H9 (cell line): Measurements from ENCODE around the gene SPZ1. TPM values are rescaled to one million over a fixed set of nuclear protein-coding genes. Genes with fewer than 3 reads are reported as not detected.

Experiments used
- DNase-seq: peaks from one replicate; pipeline ENCODE4 v3.0.0-alpha.2; 2017
- H2AFZ ChIP-seq: one replicate; pipeline ENCODE4 v1.6.1; 2013; ENCODE audit warnings: mild to moderate bottlenecking, low read length, control low read depth, moderate library complexity
- H2AK5ac ChIP-seq: 2 replicates; pipeline ENCODE4 v1.6.1; 2013; ENCODE audit warnings: low read length, control low read depth, mixed read lengths; ENCODE audit not compliant: insufficient read length
- H2BK120ac ChIP-seq: one replicate; pipeline ENCODE4 v1.6.1; 2013; ENCODE audit warnings: low read depth, mild to moderate bottlenecking, low read length, control low read depth, inconsistent platforms; ENCODE audit not compliant: poor library complexity, severe bottlenecking
- H2BK12ac ChIP-seq: 2 replicates; pipeline ENCODE4 v1.6.1; 2013; ENCODE audit warnings: low read length, control low read depth, mixed read lengths, low read depth; ENCODE audit not compliant: insufficient read length
- H2BK15ac ChIP-seq: 2 replicates; pipeline ENCODE4 v1.6.1; 2013; ENCODE audit warnings: low read depth, low read length, control low read depth
- H2BK20ac ChIP-seq: one replicate; pipeline ENCODE4 v1.6.1; 2013; ENCODE audit warnings: low read depth, mild to moderate bottlenecking, low read length, control low read depth, inconsistent platforms; ENCODE audit not compliant: poor library complexity, severe bottlenecking
- H2BK5ac ChIP-seq: 2 replicates; pipeline ENCODE4 v1.6.1; 2013; ENCODE audit warnings: low read length, control low read depth, mixed read lengths; ENCODE audit not compliant: insufficient read length
- H3K14ac ChIP-seq: 2 replicates; pipeline ENCODE4 v1.6.1; 2013; ENCODE audit warnings: low read length, control low read depth; ENCODE audit not compliant: insufficient read depth
- H3K18ac ChIP-seq: 2 replicates; pipeline ENCODE4 v1.6.1; 2013; ENCODE audit warnings: low read depth, mild to moderate bottlenecking, mixed read lengths, low read length, control low read depth; ENCODE audit not compliant: insufficient read length
- H3K23ac ChIP-seq: 2 replicates; pipeline ENCODE4 v1.6.1; 2013; ENCODE audit warnings: low read length, control low read depth, mixed read lengths, low read depth; ENCODE audit not compliant: insufficient read length
- H3K23me2 ChIP-seq: 2 replicates; pipeline ENCODE4 v1.6.1; 2013; ENCODE audit warnings: low read depth, mild to moderate bottlenecking, mixed read lengths, low read length, control low read depth; ENCODE audit not compliant: insufficient read length, poor library complexity, severe bottlenecking
- H3K27ac ChIP-seq: 2 replicates; pipeline ENCODE4 v1.5.1; 2013; ENCODE audit warnings: low read length, control low read depth, mixed read lengths, low read depth; ENCODE audit not compliant: insufficient read length
- H3K27me3 ChIP-seq: 2 replicates; pipeline ENCODE4 v1.6.1; 2013; ENCODE audit warnings: low read length, control low read depth, inconsistent platforms; ENCODE audit not compliant: insufficient read depth
- H3K4ac ChIP-seq: 2 replicates; pipeline ENCODE4 v1.6.1; 2013; ENCODE audit warnings: low read depth, mild to moderate bottlenecking, control low read depth, inconsistent platforms, low read length, moderate library complexity
- H3K4me1 ChIP-seq: 2 replicates; pipeline ENCODE4 v1.6.1; 2013; ENCODE audit warnings: low read length, control low read depth, inconsistent platforms; ENCODE audit not compliant: insufficient read depth
- H3K4me2 ChIP-seq: 2 replicates; pipeline ENCODE4 v1.6.1; 2013; ENCODE audit warnings: low read length, control low read depth, mixed read lengths; ENCODE audit not compliant: insufficient read length, insufficient read depth
- H3K56ac ChIP-seq: 2 replicates; pipeline ENCODE4 v1.6.1; 2013; ENCODE audit warnings: low read depth, mild to moderate bottlenecking, mixed read lengths, low read length, control low read depth; ENCODE audit not compliant: insufficient read length
- H3K79me1 ChIP-seq: 2 replicates; pipeline ENCODE4 v1.6.1; 2013; ENCODE audit warnings: low read depth, mild to moderate bottlenecking, moderate library complexity, low read length, control low read depth, inconsistent platforms; ENCODE audit not compliant: insufficient read depth, poor library complexity, severe bottlenecking
- H3K79me2 ChIP-seq: 2 replicates; pipeline ENCODE4 v1.6.1; 2013; ENCODE audit warnings: low read length, control low read depth, inconsistent platforms; ENCODE audit not compliant: insufficient read depth
- H3K9ac ChIP-seq: 2 replicates; pipeline ENCODE4 v1.6.1; 2013; ENCODE audit warnings: low read length, control low read depth, mixed read lengths; ENCODE audit not compliant: insufficient read length; ENCODE audit errors: extremely low read depth
- H3K9me3 ChIP-seq: one replicate; pipeline ENCODE4 v1.6.1; 2013; ENCODE audit warnings: low read depth, low read length, inconsistent platforms; ENCODE audit not compliant: control insufficient read depth
- H3T11ph ChIP-seq: one replicate; pipeline ENCODE4 v1.6.1; 2013; ENCODE audit warnings: mild to moderate bottlenecking, low read length, control low read depth, inconsistent platforms
- H4K20me1 ChIP-seq: one replicate; pipeline ENCODE4 v1.6.1; 2013; ENCODE audit not compliant: control insufficient read depth, insufficient read length, insufficient read depth
- H4K5ac ChIP-seq: 2 replicates; pipeline ENCODE4 v1.6.1; 2013; ENCODE audit warnings: low read depth, mild to moderate bottlenecking, mixed read lengths, low read length, control low read depth; ENCODE audit not compliant: insufficient read length
- H4K8ac ChIP-seq: replicated peaks from 2 replicates; pipeline ENCODE4 v1.6.1; 2013; ENCODE audit warnings: low read length, control low read depth, mixed read lengths, low read depth; ENCODE audit not compliant: insufficient read length
- H4K91ac ChIP-seq: 2 replicates; pipeline ENCODE4 v1.6.1; 2013; ENCODE audit warnings: low read depth, mild to moderate bottlenecking, moderate library complexity, mixed read lengths, low read length, control low read depth; ENCODE audit not compliant: insufficient read length
- H3K27ac Mint-ChIP-seq, 3 experiments: 2 replicates in 2 of 3; 3 replicates in 1 of 3; pipeline ENCODE4 v1.8.0; 2020 to 2021; ENCODE audit warnings: mixed read lengths in 3 of 3, mild to moderate bottlenecking in 1 of 3, moderate library complexity in 1 of 3
- H3K27me3 Mint-ChIP-seq: 2 replicates; pipeline ENCODE4 v1.8.0; 2021; ENCODE audit warnings: low read depth, mild to moderate bottlenecking, moderate library complexity, mixed read lengths
- H3K36me3 Mint-ChIP-seq, 3 experiments: 2 replicates in 2 of 3; 3 replicates in 1 of 3; pipeline ENCODE4 v1.8.0; 2020 to 2021; ENCODE audit warnings: low read depth in 3 of 3, mixed read lengths in 3 of 3; ENCODE audit not compliant: insufficient read depth in 1 of 3
- H3K4me1 Mint-ChIP-seq, 2 experiments: 2 replicates each; pipeline ENCODE4 v1.8.0; 2020; ENCODE audit warnings: mixed read lengths in 2 of 2
- H3K4me3 Mint-ChIP-seq, 2 experiments: 2 replicates in 1 of 2; 3 replicates in 1 of 2; pipeline ENCODE4 v1.8.0; 2020 to 2021; ENCODE audit warnings: mild to moderate bottlenecking in 2 of 2, mixed read lengths in 2 of 2, moderate library complexity in 1 of 2
- H3K9me3 Mint-ChIP-seq, 2 experiments: 2 replicates in 1 of 2; 3 replicates in 1 of 2; pipeline ENCODE4 v1.8.0; 2020; ENCODE audit warnings: mild to moderate bottlenecking in 2 of 2, mixed read lengths in 2 of 2, moderate library complexity in 1 of 2
- WGBS: extraction: QIAGEN DNeasy Blood & Tissue Kit; methylation state at CpG from one replicate; pipeline ENCODE4 v1.1.7; 2013; ENCODE audit warnings: missing lambda C conversion rate, low lambda C conversion rate, mixed read lengths; ENCODE audit not compliant: insufficient read length; ENCODE audit errors: extremely low coverage; 5-methylcytosine and 5-hydroxymethylcytosine counted together
- total RNA-seq: library from RNA; stranded (reverse); gene quantifications from 2 replicates; pipeline ENCODE4 v1.2.1, GENCODE V29; 2021
- TF ChIP-seq, protein P1 (sequence below): fragments of 200-600 bp; sonication (generic); conservative IDR thresholded peaks from 3 replicates; pipeline ENCODE4 v1.8.0; 2021; ENCODE audit warnings: antibody characterized with exemption, mild to moderate bottlenecking

SPZ1 gene
- total RNA-seq, 1 experiment from 2014 or later, result not detected

GRCh38 chr5:80315244-80315643, 4.6 kb upstream of the SPZ1 start:
- no peak overlapping the region for H3K23ac ChIP-seq
- H2BK12ac ChIP-seq, result no peak overlapping the region
- no peak overlapping the region for H3K4ac ChIP-seq
- H3K79me1 ChIP-seq, result no peaks in the 10 kb centered on the region
- no peak overlapping the region for H3K4me2 ChIP-seq
- H2AFZ ChIP-seq, result no peak overlapping the region
- no peak overlapping the region for H2BK120ac ChIP-seq
- no peaks in the 10 kb centered on the region for H3K23me2 ChIP-seq
- H3K27ac Mint-ChIP-seq, result no peak overlapping the region
- H4K20me1 ChIP-seq, result no peaks in the 10 kb centered on the region
- no peak overlapping the region for H3K56ac ChIP-seq
- H3K4me1 Mint-ChIP-seq, result no peaks in the 10 kb centered on the region
- H4K8ac ChIP-seq, result no peak overlapping the region
- H3T11ph ChIP-seq, result no peak overlapping the region
- WGBS, result no CpG with 5 or more reads among the region's 1 CpG
- no peak overlapping the region for H4K5ac ChIP-seq
- no peaks in the 10 kb centered on the region for H3K79me2 ChIP-seq
- H2BK15ac ChIP-seq, result no peak overlapping the region
- no peak overlapping the region for H2BK5ac ChIP-seq
- H3K4me3 Mint-ChIP-seq, result no peak overlapping the region
- no peaks in the 10 kb centered on the region for H3K27me3 ChIP-seq
- no peak overlapping the region for H2BK20ac ChIP-seq
- peaks cover 2 to 5% (median 5%) of the 10 kb centered on the region in 3 experiments; a peak in 4 of 7 replicates for H3K36me3 Mint-ChIP-seq
- H3K27me3 Mint-ChIP-seq, result peaks cover 4% of the 10 kb centered on the region
- H3K27ac ChIP-seq, result no peak overlapping the region
- no peaks in the 10 kb centered on the region for H3K9me3 ChIP-seq
- H3K9me3 Mint-ChIP-seq, result peaks cover 12 to 16% of the 10 kb centered on the region in 2 experiments
- H3K14ac ChIP-seq, result no peak overlapping the region
- H3K9ac ChIP-seq, result no peak overlapping the region
- no peak overlapping the region for H2AK5ac ChIP-seq
- H3K18ac ChIP-seq, result no peak overlapping the region
- TF ChIP-seq, protein P1, sequence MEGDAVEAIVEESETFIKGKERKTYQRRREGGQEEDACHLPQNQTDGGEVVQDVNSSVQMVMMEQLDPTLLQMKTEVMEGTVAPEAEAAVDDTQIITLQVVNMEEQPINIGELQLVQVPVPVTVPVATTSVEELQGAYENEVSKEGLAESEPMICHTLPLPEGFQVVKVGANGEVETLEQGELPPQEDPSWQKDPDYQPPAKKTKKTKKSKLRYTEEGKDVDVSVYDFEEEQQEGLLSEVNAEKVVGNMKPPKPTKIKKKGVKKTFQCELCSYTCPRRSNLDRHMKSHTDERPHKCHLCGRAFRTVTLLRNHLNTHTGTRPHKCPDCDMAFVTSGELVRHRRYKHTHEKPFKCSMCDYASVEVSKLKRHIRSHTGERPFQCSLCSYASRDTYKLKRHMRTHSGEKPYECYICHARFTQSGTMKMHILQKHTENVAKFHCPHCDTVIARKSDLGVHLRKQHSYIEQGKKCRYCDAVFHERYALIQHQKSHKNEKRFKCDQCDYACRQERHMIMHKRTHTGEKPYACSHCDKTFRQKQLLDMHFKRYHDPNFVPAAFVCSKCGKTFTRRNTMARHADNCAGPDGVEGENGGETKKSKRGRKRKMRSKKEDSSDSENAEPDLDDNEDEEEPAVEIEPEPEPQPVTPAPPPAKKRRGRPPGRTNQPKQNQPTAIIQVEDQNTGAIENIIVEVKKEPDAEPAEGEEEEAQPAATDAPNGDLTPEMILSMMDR, result no peak
- no peaks in the 10 kb centered on the region for H3K4me1 ChIP-seq
- H4K91ac ChIP-seq, result no peak overlapping the region
- DNase-seq, result no peak
